ENCODE results near the gene EIF5.

The EIF5 gene

GRCh38 chr14:103334644-103335622 is 896 bp downstream of the EIF5 start:
- H3K36me3 ChIP-seq (ENCODE audit: control insufficient read depth in 2 of 2, insufficient read depth in 2 of 2, low read length in 2 of 2) = peaks cover 44 to 49% of the 10 kb centered on the region in 2 donors
- H3K27me3 ChIP-seq (ENCODE audit: control insufficient read depth in 2 of 2, insufficient read depth in 2 of 2, low read length in 2 of 2) = no peaks in the 10 kb centered on the region
- no peaks in the 10 kb centered on the region for H3K9me3 ChIP-seq (ENCODE audit: control insufficient read depth in 2 of 2, low read length in 2 of 2)
- peak overlapping the region; percentile 93 to 99 for H3K9ac ChIP-seq (ENCODE audit: low read depth in 1 of 2, low read length in 2 of 2)
- peak overlapping the region; percentile 100 for H3K27ac ChIP-seq (ENCODE audit: low read depth in 2 of 2, low read length in 2 of 2)
- peaks cover 15 to 17% of the 10 kb centered on the region in 2 donors for H3K4me1 ChIP-seq (ENCODE audit: control insufficient read depth in 2 of 2, insufficient read depth in 2 of 2, low read length in 2 of 2)
- H3K4me3 ChIP-seq (ENCODE audit: low read length in 2 of 2) = peak overlapping the region; percentile 88 to 95

- Histone ChIP-seq H3K27ac (ENCODE audit: low read depth in 2 of 2, low read length in 2 of 2) (no peak overlapping the region), H3K27me3 (ENCODE audit: control insufficient read depth in 2 of 2, insufficient read depth in 2 of 2, low read length in 2 of 2) (no peaks in the 10 kb centered on the region), H3K4me1 (ENCODE audit: control insufficient read depth in 2 of 2, insufficient read depth in 2 of 2, low read length in 2 of 2) (peaks cover 15 to 17% of the 10 kb centered on the region in 2 donors), H3K9ac (ENCODE audit: low read depth in 1 of 2, low read length in 2 of 2) (no peak overlapping the region), H3K4me3 (ENCODE audit: low read length in 2 of 2) (peak overlapping the region; percentile 88 to 92), H3K36me3 (ENCODE audit: control insufficient read depth in 2 of 2, insufficient read depth in 2 of 2, low read length in 2 of 2) (peaks cover 56 to 61% of the 10 kb centered on the region in 2 donors), H3K9me3 (ENCODE audit: control insufficient read depth in 2 of 2, low read length in 2 of 2) (no peaks in the 10 kb centered on the region)
Observed at GRCh38 chr14:103336191-103336590, 2.2 kb downstream of the EIF5 start.

GRCh38 chr14:103337794-103338193 is 3.8 kb downstream of the EIF5 start:
- Histone ChIP-seq H3K9ac (ENCODE audit: low read depth in 1 of 2, low read length in 2 of 2) (no peak overlapping the region), H3K36me3 (ENCODE audit: control insufficient read depth in 2 of 2, insufficient read depth in 2 of 2, low read length in 2 of 2) (peaks cover 73 to 75% of the 10 kb centered on the region in 2 donors), H3K4me3 (ENCODE audit: low read length in 2 of 2) (no peak overlapping the region), H3K4me1 (ENCODE audit: control insufficient read depth in 2 of 2, insufficient read depth in 2 of 2, low read length in 2 of 2) (peaks cover 13 to 15% of the 10 kb centered on the region in 2 donors), H3K9me3 (ENCODE audit: control insufficient read depth in 2 of 2, low read length in 2 of 2) (no peaks in the 10 kb centered on the region), H3K27ac (ENCODE audit: low read depth in 2 of 2, low read length in 2 of 2) (no peak overlapping the region), H3K27me3 (ENCODE audit: control insufficient read depth in 2 of 2, insufficient read depth in 2 of 2, low read length in 2 of 2) (no peaks in the 10 kb centered on the region)

- Histone ChIP-seq H3K4me3 (ENCODE audit: low read length in 2 of 2) (no peak overlapping the region), H3K27ac (ENCODE audit: low read depth in 2 of 2, low read length in 2 of 2) (no peak overlapping the region), H3K27me3 (ENCODE audit: control insufficient read depth in 2 of 2, insufficient read depth in 2 of 2, low read length in 2 of 2) (no peaks in the 10 kb centered on the region), H3K9me3 (ENCODE audit: control insufficient read depth in 2 of 2, low read length in 2 of 2) (no peaks in the 10 kb centered on the region), H3K9ac (ENCODE audit: low read depth in 1 of 2, low read length in 2 of 2) (no peak overlapping the region), H3K36me3 (ENCODE audit: control insufficient read depth in 2 of 2, insufficient read depth in 2 of 2, low read length in 2 of 2) (peaks cover 90 to 91% of the 10 kb centered on the region in 2 donors), H3K4me1 (ENCODE audit: control insufficient read depth in 2 of 2, insufficient read depth in 2 of 2, low read length in 2 of 2) (peaks cover 13 to 15% of the 10 kb centered on the region in 2 donors)
Observed at GRCh38 chr14:103339561-103339960, 5.5 kb downstream of the EIF5 start.

GRCh38 chr14:103340480-103341212 is 6.6 kb downstream of the EIF5 start:
- H3K9me3 ChIP-seq (ENCODE audit: control insufficient read depth in 2 of 2, low read length in 2 of 2) = no peaks in the 10 kb centered on the region
- H3K36me3 ChIP-seq (ENCODE audit: control insufficient read depth in 2 of 2, insufficient read depth in 2 of 2, low read length in 2 of 2) = peaks cover 86 to 94% of the 10 kb centered on the region in 2 donors
- H3K9ac ChIP-seq (ENCODE audit: low read depth in 1 of 2, low read length in 2 of 2) = no peak overlapping the region
- no peak overlapping the region for H3K27ac ChIP-seq (ENCODE audit: low read depth in 2 of 2, low read length in 2 of 2)
- no peaks in the 10 kb centered on the region for H3K27me3 ChIP-seq (ENCODE audit: control insufficient read depth in 2 of 2, insufficient read depth in 2 of 2, low read length in 2 of 2)
- no peak overlapping the region for H3K4me3 ChIP-seq (ENCODE audit: low read length in 2 of 2)
- peaks cover 7 to 11% of the 10 kb centered on the region in 2 donors for H3K4me1 ChIP-seq (ENCODE audit: control insufficient read depth in 2 of 2, insufficient read depth in 2 of 2, low read length in 2 of 2)

GRCh38 chr14:103341250-103342129 is 7.5 kb downstream of the EIF5 start:
- no peak overlapping the region for H3K27ac ChIP-seq (ENCODE audit: low read depth in 2 of 2, low read length in 2 of 2)
- no peak overlapping the region for H3K9ac ChIP-seq (ENCODE audit: low read depth in 1 of 2, low read length in 2 of 2)
- H3K36me3 ChIP-seq (ENCODE audit: control insufficient read depth in 2 of 2, insufficient read depth in 2 of 2, low read length in 2 of 2) = peaks cover 78 to 85% of the 10 kb centered on the region in 2 donors

GRCh38 chr14:103343164-103343879 is 9.3 kb downstream of the EIF5 start:
- no peaks in the 10 kb centered on the region for H3K27me3 ChIP-seq (ENCODE audit: control insufficient read depth in 2 of 2, insufficient read depth in 2 of 2, low read length in 2 of 2)
- H3K9ac ChIP-seq (ENCODE audit: low read depth in 1 of 2, low read length in 2 of 2) = no peak overlapping the region

More at GRCh38 chr14:103341250-103342129, 7.5 kb downstream of the EIF5 start:
- no peak overlapping the region for H3K4me3 ChIP-seq (ENCODE audit: low read length in 2 of 2)
- no peaks in the 10 kb centered on the region for H3K9me3 ChIP-seq (ENCODE audit: control insufficient read depth in 2 of 2, low read length in 2 of 2)
- peaks cover 0 to 4% of the 10 kb centered on the region in 2 donors for H3K4me1 ChIP-seq (ENCODE audit: control insufficient read depth in 2 of 2, insufficient read depth in 2 of 2, low read length in 2 of 2)
- no peaks in the 10 kb centered on the region for H3K27me3 ChIP-seq (ENCODE audit: control insufficient read depth in 2 of 2, insufficient read depth in 2 of 2, low read length in 2 of 2)

GRCh38 chr14:103343905-103344797 is 10.1 kb downstream of the EIF5 start:
- Histone ChIP-seq H3K4me3 (ENCODE audit: low read length in 2 of 2) (no peak overlapping the region), H3K27ac (ENCODE audit: low read depth in 2 of 2, low read length in 2 of 2) (no peak overlapping the region), H3K36me3 (ENCODE audit: control insufficient read depth in 2 of 2, insufficient read depth in 2 of 2, low read length in 2 of 2) (peaks cover 51 to 59% of the 10 kb centered on the region in 2 donors), H3K27me3 (ENCODE audit: control insufficient read depth in 2 of 2, insufficient read depth in 2 of 2, low read length in 2 of 2) (no peaks in the 10 kb centered on the region), H3K9ac (ENCODE audit: low read depth in 1 of 2, low read length in 2 of 2) (no peak overlapping the region), H3K4me1 (ENCODE audit: control insufficient read depth in 2 of 2, insufficient read depth in 2 of 2, low read length in 2 of 2) (no peaks in the 10 kb centered on the region), H3K9me3 (ENCODE audit: control insufficient read depth in 2 of 2, low read length in 2 of 2) (no peaks in the 10 kb centered on the region)

More at GRCh38 chr14:103343164-103343879, 9.3 kb downstream of the EIF5 start:
- no peak overlapping the region for H3K27ac ChIP-seq (ENCODE audit: low read depth in 2 of 2, low read length in 2 of 2)
- no peak overlapping the region for H3K4me3 ChIP-seq (ENCODE audit: low read length in 2 of 2)
- H3K36me3 ChIP-seq (ENCODE audit: control insufficient read depth in 2 of 2, insufficient read depth in 2 of 2, low read length in 2 of 2) = peaks cover 59 to 67% of the 10 kb centered on the region in 2 donors
- no peaks in the 10 kb centered on the region for H3K9me3 ChIP-seq (ENCODE audit: control insufficient read depth in 2 of 2, low read length in 2 of 2)
- no peaks in the 10 kb centered on the region for H3K4me1 ChIP-seq (ENCODE audit: control insufficient read depth in 2 of 2, insufficient read depth in 2 of 2, low read length in 2 of 2)
